ENCODE results near the gene HEATR5A.
"Not testable (repeated sequence)": the region's sequence is repeated elsewhere in the genome, so short reads cannot be mapped to it uniquely, and the experiment has no call there.

Gene HEATR5A

GRCh38 chr14:31257244-31257553 is 163.2 kb downstream of the HEATR5A start:
- Histone ChIP-seq H3K4me2 (ENCODE audit: low read length) (no peak overlapping the region), H3K9me3 (ENCODE audit: low read length) (no peaks in the 10 kb centered on the region), H3K27ac (ENCODE audit: low read depth, low read length, poor library complexity, severe bottlenecking) (no peak overlapping the region), H3F3A (ENCODE audit: insufficient read depth, low read length) (no peaks in the 10 kb centered on the region), H3K4me3 (ENCODE audit: low read depth, low read length, poor library complexity, severe bottlenecking) (no peak overlapping the region), H3K9me2 (ENCODE audit: low read depth, low read length) (no peaks in the 10 kb centered on the region), H3K9ac (ENCODE audit: low read length) (no peak overlapping the region), H2AFZ (ENCODE audit: low read length) (no peak overlapping the region), H4K20me1 (ENCODE audit: insufficient read depth, low read length) (no peaks in the 10 kb centered on the region), H3K4me1 (ENCODE audit: insufficient read depth, low read length, severe bottlenecking) (peaks cover 14% of the 10 kb centered on the region), H3K27me3 (ENCODE audit: insufficient read depth, low read length) (no peaks in the 10 kb centered on the region), H3K79me2 (ENCODE audit: insufficient read depth, low read length) (no peaks in the 10 kb centered on the region), H3K36me3 (ENCODE audit: insufficient read depth, low read length) (no peaks in the 10 kb centered on the region)
- TF ChIP-seq EZH2 (IDR thresholded peaks at IDR 0.05; ENCODE audit: borderline replicate concordance, low read length), result no peak
- TF ChIP-seq CTCF (IDR thresholded peaks at IDR 0.05; ENCODE audit: low read length), result no peak

GRCh38 chr14:31256534-31257243 is 163.7 kb downstream of the HEATR5A start:
- no peaks in the 10 kb centered on the region for H3K36me3 ChIP-seq (ENCODE audit: insufficient read depth, low read length)
- no peak for TF ChIP-seq CTCF (IDR thresholded peaks at IDR 0.05; ENCODE audit: low read length)
- no peak for TF ChIP-seq EZH2 (IDR thresholded peaks at IDR 0.05; ENCODE audit: borderline replicate concordance, low read length)
- no peaks in the 10 kb centered on the region for H3F3A ChIP-seq (ENCODE audit: insufficient read depth, low read length)
- H3K27ac ChIP-seq (ENCODE audit: low read depth, low read length, poor library complexity, severe bottlenecking), result no peak overlapping the region
- H3K9me2 ChIP-seq (ENCODE audit: low read depth, low read length), result no peaks in the 10 kb centered on the region
- no peaks in the 10 kb centered on the region for H3K79me2 ChIP-seq (ENCODE audit: insufficient read depth, low read length)
- no peak overlapping the region for H3K4me3 ChIP-seq (ENCODE audit: low read depth, low read length, poor library complexity, severe bottlenecking)
- H3K4me1 ChIP-seq (ENCODE audit: insufficient read depth, low read length, severe bottlenecking), result peaks cover 8% of the 10 kb centered on the region
- H3K9me3 ChIP-seq (ENCODE audit: low read length), result no peaks in the 10 kb centered on the region
- H3K9ac ChIP-seq (ENCODE audit: low read length), result no peak overlapping the region
- no peaks in the 10 kb centered on the region for H3K27me3 ChIP-seq (ENCODE audit: insufficient read depth, low read length)
- H4K20me1 ChIP-seq (ENCODE audit: insufficient read depth, low read length), result no peaks in the 10 kb centered on the region
- no peak overlapping the region for H2AFZ ChIP-seq (ENCODE audit: low read length)
- no peak overlapping the region for H3K4me2 ChIP-seq (ENCODE audit: low read length)

GRCh38 chr14:31255918-31256317 is 164.4 kb downstream of the HEATR5A start:
- H3K36me3 ChIP-seq (ENCODE audit: insufficient read depth, low read length); H3K4me3 ChIP-seq (ENCODE audit: low read depth, low read length, poor library complexity, severe bottlenecking); H3F3A ChIP-seq (ENCODE audit: insufficient read depth, low read length); H3K27me3 ChIP-seq (ENCODE audit: insufficient read depth, low read length); H4K20me1 ChIP-seq (ENCODE audit: insufficient read depth, low read length); H3K9me3 ChIP-seq (ENCODE audit: low read length); H3K79me2 ChIP-seq (ENCODE audit: insufficient read depth, low read length); H3K27ac ChIP-seq (ENCODE audit: low read depth, low read length, poor library complexity, severe bottlenecking); H3K9ac ChIP-seq (ENCODE audit: low read length); H3K4me1 ChIP-seq (ENCODE audit: insufficient read depth, low read length, severe bottlenecking); H3K4me2 ChIP-seq (ENCODE audit: low read length); H2AFZ ChIP-seq (ENCODE audit: low read length); H3K9me2 ChIP-seq (ENCODE audit: low read depth, low read length): not testable (repeated sequence)

- Histone ChIP-seq H3K9ac (ENCODE audit: low read length) (no peak overlapping the region), H2AFZ (ENCODE audit: low read length) (no peak overlapping the region), H3K4me1 (ENCODE audit: insufficient read depth, low read length, severe bottlenecking) (no peaks in the 10 kb centered on the region), H3K36me3 (ENCODE audit: insufficient read depth, low read length) (no peaks in the 10 kb centered on the region), H3K9me3 (ENCODE audit: low read length) (no peaks in the 10 kb centered on the region), H3K4me2 (ENCODE audit: low read length) (no peak overlapping the region), H3K79me2 (ENCODE audit: insufficient read depth, low read length) (no peaks in the 10 kb centered on the region), H4K20me1 (ENCODE audit: insufficient read depth, low read length) (no peaks in the 10 kb centered on the region), H3K27ac (ENCODE audit: low read depth, low read length, poor library complexity, severe bottlenecking) (no peak overlapping the region), H3K27me3 (ENCODE audit: insufficient read depth, low read length) (no peaks in the 10 kb centered on the region), H3K4me3 (ENCODE audit: low read depth, low read length, poor library complexity, severe bottlenecking) (no peak overlapping the region), H3K9me2 (ENCODE audit: low read depth, low read length) (no peaks in the 10 kb centered on the region), H3F3A (ENCODE audit: insufficient read depth, low read length) (no peaks in the 10 kb centered on the region)
- no peak for TF ChIP-seq CTCF (IDR thresholded peaks at IDR 0.05; ENCODE audit: low read length)
Measured at GRCh38 chr14:31255286-31255685, 165.1 kb downstream of the HEATR5A start.
